HG02610 (cell line): ENCODE measurements around the gene KCNT2.

Source experiments
- ATAC-seq: cut with Tn5 transposase; IDR thresholded peaks from one replicate; pipeline ENCODE4 v1.9.1; 2021; ENCODE audit warnings: mild to moderate bottlenecking, moderate library complexity; ENCODE audit not compliant: unreplicated experiment

Gene KCNT2

DNA sequence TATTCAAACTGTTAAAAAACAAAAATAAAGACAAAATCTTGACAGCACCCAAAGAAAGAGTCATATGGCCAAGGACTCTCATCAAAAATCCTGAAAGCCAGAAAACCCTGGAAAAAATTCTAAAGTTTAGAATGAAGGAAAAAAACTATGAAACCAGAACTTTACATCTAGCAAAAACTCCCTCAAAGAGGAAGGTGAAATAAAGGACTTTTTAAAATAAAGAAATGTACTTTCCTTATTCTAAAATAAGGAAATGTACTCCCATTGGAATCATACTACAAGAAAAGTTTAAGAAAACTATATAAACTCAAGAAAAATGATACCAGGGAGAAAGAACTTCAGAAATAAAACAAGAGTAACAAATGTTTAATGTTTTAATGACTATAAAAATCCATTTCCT is 206.3 kb downstream of the KCNT2 start:
- no peak for ATAC-seq

GRCh38 chr1:196401452-196401833 is 206.8 kb downstream of the KCNT2 start:
- no peak for ATAC-seq

- no peak for ATAC-seq
Observed at GRCh38 chr1:196400478-196401451, 207.5 kb downstream of the KCNT2 start.

DNA sequence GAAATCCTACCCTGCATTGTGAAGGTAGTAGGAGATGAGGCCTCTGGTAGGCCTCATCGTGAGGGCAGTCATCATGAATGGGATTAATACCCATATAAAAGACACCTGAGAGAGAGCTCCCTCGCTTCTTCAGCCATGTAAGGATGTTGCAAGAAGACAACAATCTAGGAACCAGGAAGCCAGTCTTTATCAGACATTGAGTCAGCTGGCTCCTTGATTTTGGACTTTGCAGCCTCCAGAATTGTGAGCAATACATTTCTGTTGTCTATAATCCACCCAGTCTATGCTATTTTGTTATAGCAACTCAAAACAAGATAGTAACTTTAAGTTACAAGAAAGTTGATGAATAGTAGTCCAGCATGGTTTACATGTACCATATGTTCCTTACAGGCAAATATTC is 208.5 kb downstream of the KCNT2 start:
- ATAC-seq = no peak

DNA sequence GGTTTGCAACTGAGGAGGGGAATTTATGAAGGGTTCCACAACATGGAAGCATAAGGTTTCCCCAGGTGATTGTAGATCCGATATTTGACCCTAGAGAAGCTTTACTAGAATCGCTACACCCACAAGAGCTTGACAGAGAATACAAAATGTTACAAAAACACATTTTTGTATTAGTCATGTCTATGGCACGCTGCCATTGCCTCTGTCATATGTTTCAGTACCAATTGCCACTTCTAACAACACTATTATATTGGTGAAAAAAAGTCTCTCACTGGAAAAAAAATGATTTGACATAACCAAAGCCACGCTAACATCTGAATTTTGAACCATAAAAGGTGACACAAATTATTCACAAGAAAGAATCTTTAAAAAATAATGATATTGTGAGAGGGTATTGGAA is 214.5 kb downstream of the KCNT2 start:
- ATAC-seq = no peak

- no peak for ATAC-seq
Observed at GRCh38 chr1:196393282-196393681, 215.0 kb downstream of the KCNT2 start.

- no peak for ATAC-seq
Observed at GRCh38 chr1:196387766-196388165, 220.5 kb downstream of the KCNT2 start.

- ATAC-seq = no peak
Observed at GRCh38 chr1:196385109-196385508, 223.1 kb downstream of the KCNT2 start.

DNA sequence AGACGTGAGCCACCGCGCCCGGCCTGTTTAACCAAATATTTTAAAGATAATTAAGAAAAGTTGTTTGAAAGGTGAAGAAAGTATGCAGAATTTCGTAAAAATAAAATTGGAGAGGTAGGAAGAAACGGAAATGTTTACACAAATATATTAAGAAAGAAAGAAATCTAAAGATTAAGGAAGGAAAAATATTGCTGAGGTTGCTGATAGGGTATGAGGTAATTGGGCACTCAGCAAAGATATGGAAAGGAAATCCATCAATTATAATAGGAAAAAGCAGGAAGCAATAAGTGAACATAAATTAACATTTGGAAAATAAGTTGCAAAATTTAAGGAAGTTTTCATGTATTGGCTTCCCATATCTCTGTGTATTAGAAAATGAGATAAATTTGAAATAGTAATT is 225.9 kb downstream of the KCNT2 start:
- ATAC-seq = no peak

DNA sequence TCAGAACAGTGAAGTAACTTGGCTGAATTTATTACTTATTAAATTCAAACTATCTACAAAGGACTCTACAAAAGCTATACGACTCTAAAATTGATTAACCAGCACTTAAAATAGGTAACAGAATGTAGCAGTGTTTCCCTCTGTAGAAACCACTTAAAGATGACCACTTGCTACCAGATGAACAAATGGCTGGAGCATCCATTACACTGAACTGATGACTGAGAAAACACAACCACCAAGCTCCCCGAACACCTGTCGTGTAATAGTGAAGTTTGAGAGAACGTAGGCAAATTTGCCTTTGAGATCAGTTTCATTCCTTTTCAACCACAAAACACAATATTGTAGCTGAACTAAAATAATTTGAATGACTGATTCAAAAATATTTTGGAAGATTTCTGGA is 226.7 kb downstream of the KCNT2 start:
- ATAC-seq = no peak

DNA sequence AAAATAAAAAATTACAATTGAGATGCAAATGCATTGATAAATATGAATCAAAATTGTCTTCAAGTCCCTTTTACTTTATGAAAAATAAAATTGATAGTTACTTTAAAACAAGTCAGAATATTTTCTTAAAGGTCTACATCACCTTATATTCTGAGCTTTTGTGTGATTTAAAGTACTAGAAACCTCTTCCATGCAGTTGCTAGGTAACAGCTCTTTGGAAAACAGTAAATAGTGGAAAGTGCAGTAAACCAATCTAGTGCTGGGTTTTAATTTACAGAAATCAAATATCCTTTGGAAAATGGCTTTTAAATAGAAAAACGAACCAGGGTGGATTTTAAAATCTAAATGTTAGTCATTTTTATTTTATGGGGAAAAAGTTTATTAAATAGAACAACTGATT is 227.9 kb downstream of the KCNT2 start:
- ATAC-seq = no peak

GRCh38 chr1:196377811-196378210 is 230.4 kb downstream of the KCNT2 start:
- no peak for ATAC-seq

DNA sequence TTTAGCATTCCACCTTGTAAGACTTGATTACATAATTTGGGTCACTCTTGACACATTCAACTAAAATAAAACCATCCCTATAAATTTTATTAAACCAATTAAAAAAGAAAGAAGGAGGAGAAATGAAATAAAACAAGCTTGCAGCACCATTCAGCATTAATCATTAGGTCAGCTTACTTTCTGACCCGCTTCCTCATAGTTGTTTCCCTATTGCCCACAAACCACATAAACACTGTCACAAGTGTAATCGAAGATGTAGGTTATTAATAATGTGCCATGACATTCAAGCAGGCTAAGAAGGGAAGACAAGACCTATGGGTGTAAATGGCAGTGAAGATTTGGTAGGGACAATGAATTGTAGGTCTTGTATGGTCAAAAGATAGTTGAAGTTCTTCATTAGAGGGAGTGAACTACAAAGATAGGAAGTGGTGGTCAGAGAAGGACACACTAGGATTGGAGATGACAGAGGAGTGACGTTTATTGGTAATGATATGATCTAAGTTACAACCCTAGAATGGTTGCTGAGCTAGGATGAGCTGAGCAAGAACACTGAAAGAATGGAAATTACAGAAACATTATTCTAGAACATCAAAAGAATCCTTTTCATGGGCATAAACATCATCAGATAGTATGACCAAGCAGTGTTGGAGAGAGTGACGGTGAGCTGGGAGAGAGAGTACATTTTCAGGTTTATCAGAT is 231.5 kb downstream of the KCNT2 start:
- no peak for ATAC-seq

- no peak for ATAC-seq
Observed at GRCh38 chr1:196373798-196374197, 234.4 kb downstream of the KCNT2 start.

DNA sequence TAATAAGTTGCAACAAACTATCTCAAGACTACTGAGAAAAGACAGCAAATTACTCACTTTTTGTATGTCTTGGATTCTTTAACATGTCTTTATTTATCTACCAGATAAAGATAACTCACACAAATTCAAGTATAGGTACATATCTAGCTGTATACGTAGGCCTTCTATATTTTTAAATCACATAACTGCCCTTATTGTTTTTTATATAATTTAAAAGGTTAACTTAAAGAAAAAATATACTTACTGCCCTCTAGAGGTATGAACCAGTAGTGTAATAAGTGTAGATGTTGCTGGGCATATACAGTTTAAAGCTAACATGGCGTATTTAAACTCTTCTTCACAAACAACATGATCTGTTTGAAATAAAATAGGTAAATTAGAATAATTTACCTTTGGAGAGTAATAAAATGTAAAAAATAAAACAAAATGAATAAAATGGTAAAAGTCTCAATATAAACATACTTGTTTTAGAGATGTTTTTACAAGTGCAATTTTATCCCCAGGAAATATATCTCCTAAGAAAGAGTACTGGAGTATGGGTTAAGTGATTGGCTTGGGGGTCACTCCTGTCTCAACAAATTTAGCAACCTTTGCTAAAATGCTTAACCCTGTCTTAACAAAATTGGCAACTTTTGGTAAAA is 235.2 kb downstream of the KCNT2 start:
- ATAC-seq = peak; percentile 82

DNA sequence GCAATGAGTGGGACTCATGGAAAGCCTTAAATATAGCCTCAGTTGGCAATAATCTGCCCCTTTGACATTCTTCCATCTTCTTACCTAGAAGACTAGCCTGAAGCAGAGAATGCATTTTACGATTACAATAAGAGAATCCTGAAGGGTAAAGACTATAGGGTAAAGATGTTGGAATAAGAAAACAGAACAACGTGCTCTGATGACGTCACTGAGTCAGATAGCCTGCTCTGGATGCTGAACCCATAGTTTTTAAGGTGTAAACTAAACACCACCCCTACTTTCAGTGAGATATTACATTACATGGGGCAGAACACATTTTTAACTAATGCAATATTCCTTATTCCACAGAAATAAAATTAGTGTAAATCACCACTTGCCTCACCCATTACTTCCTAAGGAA is 240.4 kb downstream of the KCNT2 start:
- ATAC-seq = no peak

DNA sequence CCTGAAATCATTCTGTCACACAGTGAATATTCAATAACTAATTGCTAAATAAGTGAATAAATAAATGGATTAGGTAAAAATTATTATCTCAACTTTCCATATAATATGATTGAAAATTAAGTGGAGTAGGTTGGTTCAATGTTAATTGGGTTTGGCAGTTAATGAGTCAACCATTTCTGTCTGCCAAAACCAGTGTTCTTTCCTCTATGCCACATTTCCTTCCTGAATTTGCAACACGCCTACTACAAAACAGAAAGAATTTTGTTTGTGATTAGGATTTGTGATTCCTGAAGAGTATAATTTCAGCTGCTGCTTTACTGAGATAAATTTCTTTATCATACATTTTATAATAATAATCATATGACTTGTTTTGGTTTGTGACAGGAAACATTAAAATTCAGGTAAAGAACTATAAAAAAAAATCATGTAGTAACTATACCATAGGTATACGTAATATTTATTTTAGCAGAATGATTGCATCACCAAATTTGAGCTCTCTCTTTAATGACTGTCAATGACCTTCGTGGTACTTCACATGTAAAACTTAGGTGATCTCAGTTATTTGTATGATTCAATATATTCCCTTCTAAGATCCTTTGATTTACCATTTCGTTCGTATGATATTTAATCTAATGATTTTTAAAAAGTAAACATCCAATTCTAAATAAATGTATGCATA is 241.3 kb downstream of the KCNT2 start:
- ATAC-seq = no peak

GRCh38 chr1:196361112-196361714 is 247.0 kb downstream of the KCNT2 start:
- ATAC-seq = no peak

- ATAC-seq = no peak
Observed at GRCh38 chr1:196357913-196358312, 250.3 kb downstream of the KCNT2 start.

DNA sequence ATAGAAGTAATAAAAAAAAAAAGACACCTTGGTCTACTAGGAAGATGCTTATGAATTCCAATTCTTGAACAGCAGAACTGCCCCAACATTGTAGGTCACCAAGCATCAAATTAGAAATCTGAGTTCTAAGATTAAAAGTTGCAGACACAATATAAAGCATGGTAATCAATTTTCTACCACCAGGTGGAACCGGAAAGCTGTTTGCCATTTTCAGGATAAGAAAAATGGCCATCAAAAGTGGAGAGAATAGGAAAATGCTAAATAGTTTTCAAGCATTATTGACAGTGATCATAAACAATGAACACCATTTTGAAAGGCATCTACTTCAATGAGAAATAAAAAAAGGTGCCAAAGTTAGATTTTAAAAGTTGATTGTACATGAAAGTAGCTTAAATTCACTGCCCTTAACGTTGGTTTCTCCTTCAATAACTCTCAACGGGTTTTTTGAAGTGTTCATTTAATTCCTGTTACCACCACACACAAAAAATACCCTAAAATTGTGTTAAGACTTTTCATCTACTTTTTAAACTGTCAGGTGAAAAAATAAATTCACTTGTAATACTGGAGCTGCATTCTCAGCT is 252.9 kb downstream of the KCNT2 start:
- no peak for ATAC-seq
